ENCODE measurements around the gene LPAR1. TPM values are rescaled to one million over a fixed set of nuclear protein-coding genes. Genes with fewer than 3 reads are reported as not detected.

LPAR1 gene
- total and polyA plus RNA-seq, 4 experiments from 2014 or later, result 0.12 TPM; not detected in 3

DNA sequence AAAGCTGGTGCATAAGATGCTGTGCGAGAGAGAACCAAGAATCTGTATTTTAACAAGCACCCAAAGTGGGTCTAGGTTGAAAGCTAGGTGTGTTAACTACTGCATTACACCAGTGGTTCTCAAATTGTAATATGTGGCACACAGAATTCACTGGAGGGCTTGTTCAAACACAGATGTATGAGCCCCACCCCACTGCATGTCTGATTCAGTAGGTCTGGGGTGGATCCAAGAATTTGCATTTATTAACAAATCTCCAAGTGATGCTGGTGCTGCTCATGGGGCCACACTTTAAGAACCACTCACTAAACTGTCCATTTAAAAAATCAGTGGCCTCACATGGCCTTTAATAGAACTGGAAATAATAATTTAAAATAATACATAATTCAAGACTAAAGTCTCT, 40.4 kb downstream of the LPAR1 start:
- POLR2A ChIA-PET (ENCODE audit: partially characterized antibody), result no interaction called here
- no peak overlapping the region for H3K4me3 ChIP-seq (ENCODE audit: low read length in 2 of 2)
- intact Hi-C loops (cut with micrococcal nuclease), result no loop called here
- peaks cover 0 to 4% of the 10 kb centered on the region in 2 donors for H3K27me3 Mint-ChIP-seq
- no peaks in the 10 kb centered on the region for H3K27me3 ChIP-seq (ENCODE audit: insufficient read depth, low read length)
- H3K36me3 ChIP-seq (ENCODE audit: insufficient read depth, low read length), result no peaks in the 10 kb centered on the region
- H3K36me3 Mint-ChIP-seq, result no peaks in the 10 kb centered on the region
- DNase-seq, result no peak
- no peaks in the 10 kb centered on the region for H3K9me3 ChIP-seq (ENCODE audit: control insufficient read depth in 1 of 2, low read length in 2 of 2)
- no peak overlapping the region for H3K27ac Mint-ChIP-seq
- H3K4me1 ChIP-seq (ENCODE audit: insufficient read depth, low read length), result no peaks in the 10 kb centered on the region
- H3K27ac ChIP-seq (ENCODE audit: low read depth, low read length), result no peak overlapping the region
- peaks cover 0 to 3% (median 0%) of the 10 kb centered on the region in 8 donors for H3K9me3 Mint-ChIP-seq
- CTCF ChIA-PET (ENCODE audit: partially characterized antibody), result no interaction called here
- H3K4me3 Mint-ChIP-seq, result no peak overlapping the region
- no peaks in the 10 kb centered on the region for H3K4me1 Mint-ChIP-seq

DNA sequence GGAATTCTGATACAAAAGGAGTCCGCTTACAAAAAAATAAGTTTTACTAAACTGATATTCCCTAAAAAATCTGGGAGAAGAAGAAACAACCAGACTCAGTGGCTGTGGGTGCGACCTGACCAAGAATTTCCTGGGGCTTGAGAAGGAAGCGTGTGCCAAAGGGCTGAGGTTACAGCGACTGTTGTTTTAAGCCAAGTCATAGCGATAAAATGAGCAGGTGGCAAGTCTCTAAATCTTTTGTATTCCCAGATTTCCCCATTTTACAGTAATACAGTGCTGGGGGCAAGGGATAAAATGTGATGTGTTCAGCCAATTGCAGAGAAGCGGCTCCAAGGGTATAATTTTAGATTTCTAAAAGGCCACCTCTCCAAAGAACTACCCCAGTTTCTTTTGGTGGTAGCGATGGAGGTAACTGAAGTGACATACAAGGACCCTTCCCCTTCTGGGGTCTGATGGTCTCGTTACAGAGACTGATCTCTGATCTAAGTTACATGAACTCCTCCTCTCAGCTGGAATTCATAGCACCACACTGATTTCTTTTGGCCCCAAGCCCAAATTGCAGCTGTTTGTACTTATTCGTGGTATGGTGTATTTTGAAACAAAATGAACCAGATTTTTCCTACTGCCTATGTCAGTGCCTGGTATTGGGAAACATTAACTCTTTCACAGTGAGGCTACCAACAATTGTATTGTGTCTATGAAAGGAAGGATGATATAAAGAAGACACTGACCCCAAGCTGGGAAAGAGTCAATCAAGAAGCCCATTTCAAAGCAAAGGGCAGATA, 41.6 kb downstream of the LPAR1 start:
- DNase-seq, result no peak
- no peaks in the 10 kb centered on the region for H3K4me1 Mint-ChIP-seq
- POLR2A ChIA-PET (ENCODE audit: partially characterized antibody), result no interaction called here
- intact Hi-C loops (cut with micrococcal nuclease), result no loop called here
- H3K9me3 Mint-ChIP-seq, result peaks cover 0 to 3% (median 0%) of the 10 kb centered on the region in 8 donors
- H3K4me3 ChIP-seq (ENCODE audit: low read length in 2 of 2), result no peak overlapping the region
- no peaks in the 10 kb centered on the region for H3K9me3 ChIP-seq (ENCODE audit: control insufficient read depth in 1 of 2, low read length in 2 of 2)
- no peak overlapping the region for H3K27ac Mint-ChIP-seq
- H3K36me3 ChIP-seq (ENCODE audit: insufficient read depth, low read length), result no peaks in the 10 kb centered on the region
- no peak overlapping the region for H3K27ac ChIP-seq (ENCODE audit: low read depth, low read length)
- no peak overlapping the region for H3K4me3 Mint-ChIP-seq
- no peaks in the 10 kb centered on the region for H3K36me3 Mint-ChIP-seq
- no peaks in the 10 kb centered on the region for H3K27me3 ChIP-seq (ENCODE audit: insufficient read depth, low read length)
- CTCF ChIA-PET (ENCODE audit: partially characterized antibody), result no interaction called here
- no peaks in the 10 kb centered on the region for H3K4me1 ChIP-seq (ENCODE audit: insufficient read depth, low read length)
- H3K27me3 Mint-ChIP-seq, result peaks cover 0 to 4% of the 10 kb centered on the region in 2 donors

DNA sequence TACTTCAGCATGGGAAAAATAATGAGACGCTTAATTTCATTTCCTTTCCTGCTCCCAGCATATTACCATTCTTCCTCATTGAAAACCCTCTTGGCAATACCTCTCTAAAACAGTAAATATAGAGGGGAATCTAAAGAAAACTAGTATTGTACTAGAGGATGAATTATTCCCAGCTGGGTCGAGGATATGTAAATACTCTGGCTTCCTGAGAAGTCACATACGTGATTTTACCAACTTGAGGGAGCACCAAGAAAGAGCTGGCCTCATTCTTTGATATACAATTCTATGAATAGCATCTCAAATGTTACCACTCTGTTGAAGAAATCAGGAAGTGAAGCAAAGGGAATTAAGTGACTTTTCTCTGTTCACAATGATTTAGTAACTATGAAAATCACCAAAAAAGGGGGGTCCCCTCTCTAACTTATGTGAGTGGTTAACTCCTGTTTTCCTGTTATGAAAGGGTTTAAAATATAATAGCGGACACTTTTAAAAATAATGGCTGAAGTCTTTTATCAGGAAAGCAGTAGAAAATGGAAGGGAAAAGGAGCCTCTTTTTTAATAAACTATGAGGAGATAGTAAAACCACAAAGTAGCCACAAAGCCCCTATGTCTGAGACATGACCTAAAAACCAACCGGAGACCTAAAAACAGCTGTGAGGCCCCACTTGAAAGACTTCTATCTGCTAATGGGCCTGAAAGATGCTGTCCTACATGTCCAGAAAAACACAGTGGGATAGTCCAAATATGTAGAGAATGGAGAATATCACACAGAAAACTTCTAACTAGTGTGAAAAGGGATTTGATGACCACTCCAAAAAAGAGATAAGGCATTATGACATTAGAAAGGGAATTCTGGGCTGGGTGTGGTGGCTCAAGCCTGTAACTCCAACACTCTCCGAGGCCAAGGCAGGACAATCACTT, 42.6 kb downstream of the LPAR1 start:
- CTCF ChIA-PET (ENCODE audit: partially characterized antibody), result no interaction called here
- Histone ChIP-seq H3K4me1 (ENCODE audit: insufficient read depth, low read length) (no peaks in the 10 kb centered on the region), H3K27ac (ENCODE audit: low read depth, low read length) (no peak overlapping the region), H3K36me3 (ENCODE audit: insufficient read depth, low read length) (no peaks in the 10 kb centered on the region), H3K4me3 (ENCODE audit: low read length in 2 of 2) (no peak overlapping the region), H3K27me3 (ENCODE audit: insufficient read depth, low read length) (no peaks in the 10 kb centered on the region), H3K9me3 (ENCODE audit: control insufficient read depth in 1 of 2, low read length in 2 of 2) (no peaks in the 10 kb centered on the region)
- Mint-ChIP-seq H3K9me3 (peaks cover 0 to 4% (median 0%) of the 10 kb centered on the region in 8 donors), H3K4me1 (no peaks in the 10 kb centered on the region), H3K4me3 (peak overlapping the region in 1 of 8 donors; percentile 45), H3K27me3 (peaks cover 0 to 4% of the 10 kb centered on the region in 2 donors), H3K36me3 (no peaks in the 10 kb centered on the region), H3K27ac (no peak overlapping the region)
- intact Hi-C loops (cut with micrococcal nuclease), result no loop called here
- POLR2A ChIA-PET (ENCODE audit: partially characterized antibody), result no interaction called here
- DNase-seq, result no peak

DNA sequence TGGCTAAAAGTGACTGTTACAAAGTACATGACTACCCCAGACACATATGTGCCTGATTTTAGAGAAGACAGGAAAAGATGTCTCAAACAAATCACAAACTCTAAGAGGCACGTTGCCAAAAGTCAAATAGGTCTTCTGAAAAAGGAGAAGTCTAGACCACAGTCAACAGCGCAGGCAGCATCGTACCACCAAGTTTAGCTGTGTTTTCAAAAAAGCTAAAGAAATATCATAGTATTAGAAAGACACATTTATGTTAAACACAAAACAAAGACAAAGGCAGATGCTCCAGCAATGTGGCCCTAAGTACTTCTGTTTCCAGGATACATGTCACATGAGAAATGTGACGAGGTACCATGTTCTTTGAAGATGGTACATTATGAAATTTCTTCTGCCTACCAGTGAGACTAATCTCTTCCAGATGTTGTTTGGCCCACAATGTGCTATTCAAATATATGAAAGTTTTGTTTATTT, 43.5 kb downstream of the LPAR1 start:
- peaks cover 0 to 4% of the 10 kb centered on the region in 2 donors for H3K27me3 Mint-ChIP-seq
- peaks cover 0 to 4% (median 0%) of the 10 kb centered on the region in 8 donors for H3K9me3 Mint-ChIP-seq
- Histone ChIP-seq H3K27ac (ENCODE audit: low read depth, low read length) (no peak overlapping the region), H3K27me3 (ENCODE audit: insufficient read depth, low read length) (no peaks in the 10 kb centered on the region), H3K4me3 (ENCODE audit: low read length in 2 of 2) (no peak overlapping the region), H3K36me3 (ENCODE audit: insufficient read depth, low read length) (no peaks in the 10 kb centered on the region), H3K9me3 (ENCODE audit: control insufficient read depth in 1 of 2, low read length in 2 of 2) (no peaks in the 10 kb centered on the region), H3K4me1 (ENCODE audit: insufficient read depth, low read length) (no peaks in the 10 kb centered on the region)
- no peaks in the 10 kb centered on the region for H3K36me3 Mint-ChIP-seq
- DNase-seq, result no peak
- peak overlapping the region in 1 of 8 donors; percentile 45 for H3K4me3 Mint-ChIP-seq
- no peak overlapping the region for H3K27ac Mint-ChIP-seq
- no peaks in the 10 kb centered on the region for H3K4me1 Mint-ChIP-seq
- ChIA-PET CTCF (ENCODE audit: partially characterized antibody) (no interaction called here), POLR2A (ENCODE audit: partially characterized antibody) (no interaction called here)
- intact Hi-C loops (cut with micrococcal nuclease), result no loop called here

DNA sequence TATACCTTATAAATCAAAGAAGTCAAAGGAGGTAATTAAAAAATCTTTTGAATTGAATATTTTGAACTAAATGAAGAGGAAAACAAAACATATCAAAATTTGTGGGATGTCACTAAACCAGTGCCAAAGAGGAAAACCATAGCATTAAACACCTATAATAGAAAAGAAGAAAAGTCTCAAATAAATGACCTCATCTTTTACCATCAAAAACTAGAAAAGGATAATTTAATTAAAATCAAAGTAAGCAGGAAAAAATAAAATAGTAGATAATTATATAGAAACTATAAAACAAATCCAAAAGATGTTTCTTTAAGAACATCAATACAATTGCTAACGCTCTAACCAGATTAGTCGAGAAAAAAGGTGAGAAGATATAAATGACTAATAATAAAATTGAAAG, 47.8 kb downstream of the LPAR1 start:
- DNase-seq, result no peak
- Histone ChIP-seq H3K4me1 (ENCODE audit: insufficient read depth, low read length) (no peaks in the 10 kb centered on the region), H3K27ac (ENCODE audit: low read depth, low read length) (no peak overlapping the region), H3K36me3 (ENCODE audit: insufficient read depth, low read length) (no peaks in the 10 kb centered on the region), H3K9me3 (ENCODE audit: control insufficient read depth in 1 of 2, low read length in 2 of 2) (no peaks in the 10 kb centered on the region), H3K4me3 (ENCODE audit: low read length in 2 of 2) (no peak overlapping the region), H3K27me3 (ENCODE audit: insufficient read depth, low read length) (no peaks in the 10 kb centered on the region)
- CTCF ChIA-PET (ENCODE audit: partially characterized antibody), result no interaction called here
- Mint-ChIP-seq H3K9me3 (peaks cover 0 to 6% (median 0%) of the 10 kb centered on the region in 8 donors), H3K27ac (no peak overlapping the region), H3K4me1 (no peaks in the 10 kb centered on the region), H3K27me3 (peaks cover 0 to 1% of the 10 kb centered on the region in 2 donors), H3K4me3 (no peak overlapping the region), H3K36me3 (no peaks in the 10 kb centered on the region)
- intact Hi-C loops (cut with micrococcal nuclease), result no loop called here
- POLR2A ChIA-PET (ENCODE audit: partially characterized antibody), result no interaction called here

DNA sequence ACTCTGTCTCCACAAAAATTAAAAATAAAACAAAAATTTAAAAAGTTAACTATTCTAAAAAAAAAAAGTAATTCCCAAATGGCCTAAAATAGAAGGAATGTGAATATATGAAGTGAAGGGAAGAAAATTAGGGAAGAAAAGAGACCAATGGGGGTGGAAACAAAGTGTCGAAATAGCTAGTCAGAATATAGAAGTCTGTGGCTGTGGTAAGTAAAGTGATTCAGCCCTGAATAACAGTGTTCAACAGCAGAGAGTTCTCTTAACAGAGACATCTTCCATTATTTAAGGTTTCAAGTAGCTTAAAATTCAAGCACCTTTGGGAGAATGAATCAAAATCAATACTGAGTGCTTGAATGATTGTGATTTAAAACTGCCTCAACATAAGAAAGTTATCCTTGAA, 51.7 kb downstream of the LPAR1 start:
- Mint-ChIP-seq H3K27me3 (peaks cover 0 to 1% of the 10 kb centered on the region in 2 donors), H3K36me3 (no peaks in the 10 kb centered on the region), H3K4me3 (no peak overlapping the region), H3K4me1 (no peaks in the 10 kb centered on the region), H3K9me3 (peaks cover 0 to 10% (median under 1%) of the 10 kb centered on the region in 8 donors), H3K27ac (no peak overlapping the region)
- H3K9me3 ChIP-seq (ENCODE audit: control insufficient read depth in 1 of 2, low read length in 2 of 2), result no peaks in the 10 kb centered on the region
- intact Hi-C loops (cut with micrococcal nuclease), result no loop called here
- no peaks in the 10 kb centered on the region for H3K4me1 ChIP-seq (ENCODE audit: insufficient read depth, low read length)
- CTCF ChIA-PET (ENCODE audit: partially characterized antibody), result no interaction called here
- H3K36me3 ChIP-seq (ENCODE audit: insufficient read depth, low read length), result no peaks in the 10 kb centered on the region
- H3K4me3 ChIP-seq (ENCODE audit: low read length in 2 of 2), result no peak overlapping the region
- H3K27ac ChIP-seq (ENCODE audit: low read depth, low read length), result no peak overlapping the region
- POLR2A ChIA-PET (ENCODE audit: partially characterized antibody), result no interaction called here
- DNase-seq, result no peak
- H3K27me3 ChIP-seq (ENCODE audit: insufficient read depth, low read length), result no peaks in the 10 kb centered on the region

DNA sequence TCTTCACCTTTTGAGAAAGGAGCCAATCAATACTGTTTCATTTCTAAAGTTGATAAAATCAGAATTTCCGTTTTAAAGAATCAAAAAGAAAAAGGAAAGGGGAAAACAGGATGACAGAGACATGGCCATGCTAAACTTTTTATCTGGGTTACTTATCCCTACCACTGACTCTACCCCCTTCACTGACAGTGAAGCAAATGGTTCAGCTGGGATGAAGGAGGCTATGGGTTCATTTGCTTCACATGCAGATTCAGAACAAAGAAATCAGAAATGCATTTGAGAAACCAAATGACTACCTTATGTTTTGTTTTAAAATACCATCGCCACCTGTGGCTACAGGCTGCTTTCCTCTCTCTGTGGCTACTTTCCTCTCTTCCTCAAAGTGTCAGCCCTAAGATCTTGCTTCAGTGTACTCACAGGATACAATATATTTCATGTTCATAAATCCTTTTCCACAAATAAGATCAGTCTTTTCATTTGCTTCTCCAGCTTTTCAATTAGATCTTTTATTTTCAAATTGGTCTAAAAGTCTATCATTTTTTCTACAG, 53.3 kb downstream of the LPAR1 start:
- Histone ChIP-seq H3K36me3 (ENCODE audit: insufficient read depth, low read length) (no peaks in the 10 kb centered on the region), H3K4me3 (ENCODE audit: low read length in 2 of 2) (no peak overlapping the region), H3K27me3 (ENCODE audit: insufficient read depth, low read length) (no peaks in the 10 kb centered on the region), H3K9me3 (ENCODE audit: control insufficient read depth in 1 of 2, low read length in 2 of 2) (no peaks in the 10 kb centered on the region), H3K4me1 (ENCODE audit: insufficient read depth, low read length) (no peaks in the 10 kb centered on the region), H3K27ac (ENCODE audit: low read depth, low read length) (no peak overlapping the region)
- Mint-ChIP-seq H3K27ac (no peak overlapping the region), H3K36me3 (no peaks in the 10 kb centered on the region), H3K4me3 (no peak overlapping the region), H3K9me3 (peaks cover 0 to 10% (median under 1%) of the 10 kb centered on the region in 8 donors), H3K4me1 (no peaks in the 10 kb centered on the region), H3K27me3 (peaks cover 0 to 1% of the 10 kb centered on the region in 2 donors)
- POLR2A ChIA-PET (ENCODE audit: partially characterized antibody), result no interaction called here
- intact Hi-C loops (cut with micrococcal nuclease), result no loop called here
- no peak for DNase-seq
- CTCF ChIA-PET (ENCODE audit: partially characterized antibody), result no interaction called here

Measured in CD4-positive, alpha-beta memory T cell (primary cell).